M059J (cell line): ENCODE measurements around the gene DAND5. TPM values are rescaled to one million over a fixed set of nuclear protein-coding genes. Genes with fewer than 3 reads are reported as not detected.

ENCODE experiments used
- DNase-seq: peaks from one replicate; pipeline ENCODE4 v3.0.0-alpha.2; 2012; ENCODE audit warnings: low read depth
- total RNA-seq: library from RNA; depleted of rRNA; stranded (reverse); fragments of >200 nt; shearing (Covaris generic); gene quantifications from 2 replicates; pipeline ENCODE4 v1.2.3, GENCODE V29; 2014; rRNA removed

Gene DAND5
- total RNA-seq, 1 experiment from 2014 or later: 0.62 TPM

DNA sequence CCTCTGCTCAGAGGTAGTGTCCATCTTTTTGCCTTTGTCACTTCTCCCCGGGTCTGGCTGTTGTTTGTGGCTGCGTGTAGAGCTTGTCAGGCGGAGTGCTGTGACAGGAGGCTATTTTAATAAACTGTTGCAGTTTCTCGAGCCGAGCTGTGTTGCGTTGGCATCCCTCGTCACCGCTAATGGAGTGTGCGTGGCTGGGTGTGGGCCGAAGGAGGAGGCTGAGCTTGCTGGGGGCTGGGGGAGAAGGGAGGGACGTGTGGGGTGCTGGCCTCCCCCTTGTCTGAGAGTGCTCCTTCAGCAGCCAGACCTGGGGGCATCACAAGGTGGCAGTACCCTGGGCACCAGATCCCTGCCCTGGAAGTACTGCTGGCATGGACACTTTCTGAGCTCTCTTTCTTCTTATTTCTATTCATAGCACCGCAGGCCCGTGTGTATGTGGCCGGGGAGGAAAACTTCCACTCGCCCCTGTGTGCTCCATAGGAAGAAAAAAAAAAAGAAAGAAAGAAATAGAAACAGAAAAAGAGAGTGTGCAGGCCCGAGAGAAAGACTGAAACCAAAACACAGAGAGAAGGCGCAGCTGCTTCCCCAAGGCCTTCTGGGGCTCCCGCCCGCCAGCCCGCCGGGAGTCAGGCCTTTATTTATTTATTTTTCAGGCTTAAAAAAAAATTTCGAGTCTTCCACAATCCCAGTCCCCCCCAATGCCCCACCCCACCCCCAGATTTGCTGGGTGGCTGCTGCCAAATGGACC lies 52.9 kb downstream of the DAND5 start:
- peak; percentile 47 for DNase-seq

GRCh38 chr19:13022859-13023636 lies 53.7 kb downstream of the DAND5 start:
- peak; percentile 95 for DNase-seq

- peak; percentile 47 for DNase-seq
These were observed 54.3 kb downstream of the DAND5 start for GRCh38 chr19:13023656-13024055.

Other genes starting within 250 kb of the DAND5 start
- 32.3 and 40.2 TPM in 2 replicates for gene TNPO2, start 245.6 kb upstream of the DAND5 start, total RNA-seq
- 272 and 329 TPM in 2 replicates for gene TRIR, start 234.9 kb upstream of the DAND5 start, total RNA-seq
- 112 and 114 TPM in 2 replicates for gene GET3, start 232.1 kb upstream of the DAND5 start, total RNA-seq
- gene BEST2, start 217.8 kb upstream of the DAND5 start, total RNA-seq: not detected in 2 replicates
- gene HOOK2, start 194.0 kb upstream of the DAND5 start, total RNA-seq: 7.2 and 8.4 TPM in 2 replicates
- gene JUNB, start 178.1 kb upstream of the DAND5 start, total RNA-seq: 68.3 and 92.5 TPM in 2 replicates
- 178 and 300 TPM in 2 replicates for gene PRDX2, start 167.8 kb upstream of the DAND5 start, total RNA-seq
- gene THSD8, start 167.5 kb upstream of the DAND5 start, total RNA-seq: not detected in 2 replicates
- gene RNASEH2A, start 163.0 kb upstream of the DAND5 start, total RNA-seq: 50.4 and 62.8 TPM in 2 replicates
- 0.52 TPM in 1 of 2 replicates, not detected in the other for gene RTBDN, start 135.0 kb upstream of the DAND5 start, total RNA-seq
- 0.10 and 0.12 TPM in 2 replicates for gene MAST1, start 131.1 kb upstream of the DAND5 start, total RNA-seq
- gene DNASE2, start 88.1 kb upstream of the DAND5 start, total RNA-seq: 61.0 and 62.4 TPM in 2 replicates
- gene KLF1, start 82.4 kb upstream of the DAND5 start, total RNA-seq: not detected in 2 replicates
- 27.2 and 27.5 TPM in 2 replicates for gene GCDH, start 78.4 kb upstream of the DAND5 start, total RNA-seq
- 0.20 and 0.34 TPM in 2 replicates for gene SYCE2, start 50.3 kb upstream of the DAND5 start, total RNA-seq
- gene FARSA, start 35.9 kb upstream of the DAND5 start, total RNA-seq: 67.2 and 86.6 TPM in 2 replicates
- gene CALR, start 31.0 kb upstream of the DAND5 start, total RNA-seq: 2,061 and 2,975 TPM in 2 replicates
- gene RAD23A, start 23.7 kb upstream of the DAND5 start, total RNA-seq: 156 and 205 TPM in 2 replicates
- 48.1 and 54.0 TPM in 2 replicates for gene GADD45GIP1, start 12.4 kb upstream of the DAND5 start, total RNA-seq
- gene NFIX, start 25.9 kb downstream of the DAND5 start, total RNA-seq: 38.5 and 52.0 TPM in 2 replicates
- not detected in 2 replicates for gene LYL1, start 133.3 kb downstream of the DAND5 start, total RNA-seq
- 19.9 and 23.0 TPM in 2 replicates for gene TRMT1, start 147.2 kb downstream of the DAND5 start, total RNA-seq
- 48.1 and 126 TPM in 2 replicates for gene NACC1, start 148.7 kb downstream of the DAND5 start, total RNA-seq
- 122 and 124 TPM in 2 replicates for gene STX10, start 180.8 kb downstream of the DAND5 start, total RNA-seq
- 16.6 and 33.0 TPM in 2 replicates for gene IER2, start 180.8 kb downstream of the DAND5 start, total RNA-seq